ENCODE data around the gene RPTOR. TPM values are rescaled to one million over a fixed set of nuclear protein-coding genes. Genes with fewer than 3 reads are reported as not detected.
A peak's percentile ranks its signal among the peaks of the same experiment; 100 is the strongest.

RPTOR gene
- polyA plus RNA-seq, 1 donor (not counting 4 experiments of a cell fraction or from before 2014, with no cell fraction given) = 4.0 TPM

DNA sequence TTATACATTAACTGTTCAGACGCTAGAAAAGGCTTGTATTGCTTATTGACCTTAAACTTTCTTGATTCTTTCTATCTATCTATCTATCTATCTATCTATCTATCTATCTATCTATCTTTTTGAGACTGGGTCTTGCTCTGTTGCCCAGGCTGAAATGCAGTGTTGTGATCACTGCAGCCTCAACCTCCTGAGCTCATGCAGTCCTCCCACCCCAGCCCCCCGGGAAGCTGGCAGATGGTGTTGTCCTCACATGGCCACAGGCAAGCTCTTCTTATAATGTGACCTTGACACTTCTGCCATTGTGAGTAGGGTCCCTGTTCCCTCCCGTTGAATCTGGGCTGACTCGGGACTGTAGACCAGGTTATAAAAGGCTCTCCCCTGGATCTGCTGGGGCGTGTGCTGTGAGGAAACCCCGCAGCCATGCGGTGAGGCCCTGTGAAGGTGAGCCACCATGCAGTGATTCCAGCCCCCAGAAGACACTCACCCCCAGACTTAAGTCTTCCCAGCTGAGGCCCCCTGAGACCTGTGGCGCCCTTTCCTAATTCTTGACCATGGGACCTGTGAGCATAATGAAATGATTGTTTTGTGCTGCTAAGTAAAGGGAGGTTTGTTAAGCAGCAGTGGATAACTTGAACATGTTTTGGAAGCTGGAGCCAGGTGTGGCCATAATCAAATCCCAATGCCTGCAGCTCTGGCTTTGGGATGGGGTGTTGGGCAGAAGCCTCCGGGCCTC is 54.3 kb downstream of the RPTOR start:
- Histone ChIP-seq H3K4me3 (ENCODE audit: control insufficient read depth in 2 of 3, extremely low read depth in 1 of 3, insufficient read depth in 2 of 3, low read depth in 1 of 3, low read length in 3 of 3) (no peak overlapping the region), H3K9me3 (ENCODE audit: control insufficient read depth, low read depth, low read length) (no peaks in the 10 kb centered on the region), H3K4me2 (ENCODE audit: control insufficient read depth, extremely low read depth, insufficient read depth, low read depth, low read length) (no peak overlapping the region), H3K9ac (ENCODE audit: control insufficient read depth, extremely low read depth, insufficient read depth, low read length) (no peak overlapping the region), H3K36me3 (ENCODE audit: control insufficient read depth in 2 of 2, extremely low read depth in 1 of 2, insufficient read depth in 2 of 2, low read length in 2 of 2) (no peaks in the 10 kb centered on the region), H3K27ac (ENCODE audit: control insufficient read depth, insufficient read depth, low read length) (no peak overlapping the region), H3K27me3 (ENCODE audit: control insufficient read depth, extremely low read depth, insufficient read depth, low read length) (no peaks in the 10 kb centered on the region), H3K4me1 (ENCODE audit: control insufficient read depth, extremely low read depth, insufficient read depth, low read length) (peaks cover 26% of the 10 kb centered on the region), H2AFZ (ENCODE audit: control insufficient read depth, low read length) (no peak overlapping the region), H3K79me2 (ENCODE audit: control insufficient read depth, insufficient read depth, low read length) (peaks cover 74% of the 10 kb centered on the region), H4K20me1 (ENCODE audit: control insufficient read depth, extremely low read depth, insufficient read depth, low read length) (peaks cover 3% of the 10 kb centered on the region), H3K9me1 (ENCODE audit: control insufficient read depth, extremely low read depth, insufficient read depth, low read length) (no peaks in the 10 kb centered on the region)
- DNase-seq (ENCODE audit: low read depth, low spot score) (no peak), FAIRE-seq (no peak)
- dilution Hi-C loops (cut with MboI; ENCODE audit: extremely low pct_ligation_motif_present, low sequenced_read_pairs) = no loop called here
- TF ChIP-seq CTCF (optimal IDR thresholded peaks at IDR 0.05 in 1 of 3, IDR thresholded peaks at IDR 0.05 in 1 of 3, conservative IDR thresholded peaks at IDR 0.05 in 1 of 3; ENCODE audit: extremely low read depth in 1 of 3, insufficient read depth in 2 of 3, low read length in 3 of 3) = no peak
- no peak for TF ChIP-seq EZH2 (IDR thresholded peaks at IDR 0.05; ENCODE audit: low read length)

DNA sequence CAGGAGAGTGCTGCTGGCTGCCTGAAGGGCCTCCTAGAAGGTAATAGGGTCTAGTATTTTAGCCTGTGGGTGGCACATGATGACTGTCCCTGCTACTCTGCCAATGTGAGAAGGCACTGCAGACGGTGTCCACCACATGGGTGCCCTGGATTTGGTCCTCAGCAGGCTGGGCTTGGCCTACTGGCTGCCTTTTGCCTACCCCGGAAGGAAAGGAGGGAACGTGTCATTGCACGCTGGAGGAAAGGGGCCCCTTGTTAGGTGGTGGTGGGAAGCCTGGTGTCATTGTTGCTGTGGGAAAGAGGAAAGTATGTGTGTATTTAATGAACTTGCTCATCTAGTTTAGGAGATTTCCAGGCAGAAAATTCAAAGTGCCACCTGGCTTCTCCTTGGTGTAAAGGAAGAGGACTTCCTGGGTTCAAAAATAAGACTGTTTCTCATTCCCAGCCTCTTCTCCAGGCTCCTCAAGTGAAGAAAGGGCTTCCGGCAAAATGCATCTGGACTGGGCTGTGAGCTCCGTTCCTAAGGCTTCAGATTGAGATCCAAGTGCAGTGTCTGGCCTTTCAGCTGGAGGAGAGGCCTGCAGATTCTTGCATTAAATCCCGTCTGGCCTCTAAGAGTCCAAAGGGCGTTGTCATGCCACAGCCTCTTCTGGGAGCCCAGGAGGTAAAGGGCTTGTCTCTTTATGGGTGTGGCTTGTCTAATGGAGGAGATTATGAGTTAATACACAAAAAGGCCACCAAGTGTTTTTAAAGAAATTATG is 55.1 kb downstream of the RPTOR start:
- Histone ChIP-seq H3K9me1 (ENCODE audit: control insufficient read depth, extremely low read depth, insufficient read depth, low read length) (no peaks in the 10 kb centered on the region), H3K27me3 (ENCODE audit: control insufficient read depth, extremely low read depth, insufficient read depth, low read length) (no peaks in the 10 kb centered on the region), H2AFZ (ENCODE audit: control insufficient read depth, low read length) (no peak overlapping the region), H3K4me3 (ENCODE audit: control insufficient read depth in 2 of 3, extremely low read depth in 1 of 3, insufficient read depth in 2 of 3, low read depth in 1 of 3, low read length in 3 of 3) (peak overlapping the region in 1 of 3 experiments; percentile 19), H3K4me2 (ENCODE audit: control insufficient read depth, extremely low read depth, insufficient read depth, low read depth, low read length) (peak overlapping the region; percentile 60), H3K9ac (ENCODE audit: control insufficient read depth, extremely low read depth, insufficient read depth, low read length) (no peak overlapping the region), H3K27ac (ENCODE audit: control insufficient read depth, insufficient read depth, low read length) (peak overlapping the region; percentile 31), H3K36me3 (ENCODE audit: control insufficient read depth in 2 of 2, extremely low read depth in 1 of 2, insufficient read depth in 2 of 2, low read length in 2 of 2) (no peaks in the 10 kb centered on the region), H3K79me2 (ENCODE audit: control insufficient read depth, insufficient read depth, low read length) (peaks cover 73% of the 10 kb centered on the region), H3K4me1 (ENCODE audit: control insufficient read depth, extremely low read depth, insufficient read depth, low read length) (peaks cover 26% of the 10 kb centered on the region), H4K20me1 (ENCODE audit: control insufficient read depth, extremely low read depth, insufficient read depth, low read length) (peaks cover 3% of the 10 kb centered on the region), H3K9me3 (ENCODE audit: control insufficient read depth, low read depth, low read length) (no peaks in the 10 kb centered on the region)
- dilution Hi-C loops (cut with MboI; ENCODE audit: extremely low pct_ligation_motif_present, low sequenced_read_pairs) = no loop called here
- TF ChIP-seq EZH2 (IDR thresholded peaks at IDR 0.05; ENCODE audit: low read length) (no peak), CTCF (optimal IDR thresholded peaks at IDR 0.05 in 1 of 3, IDR thresholded peaks at IDR 0.05 in 1 of 3, conservative IDR thresholded peaks at IDR 0.05 in 1 of 3; ENCODE audit: extremely low read depth in 1 of 3, insufficient read depth in 2 of 3, low read length in 3 of 3) (no peak)
- no peak for DNase-seq (ENCODE audit: low read depth, low spot score)
- peak; percentile 52 for FAIRE-seq

All from keratinocyte (primary cell).